ENCODE results near the gene GSPT1. TPM values are rescaled to one million over a fixed set of nuclear protein-coding genes. Genes with fewer than 3 reads are reported as not detected.

The GSPT1 gene
- total and polyA plus RNA-seq, 9 of the 15 experiments (the other 6 are each of a cell fraction or from before 2014, with no cell fraction given) = 63.8 to 269 (median 148) TPM

DNA sequence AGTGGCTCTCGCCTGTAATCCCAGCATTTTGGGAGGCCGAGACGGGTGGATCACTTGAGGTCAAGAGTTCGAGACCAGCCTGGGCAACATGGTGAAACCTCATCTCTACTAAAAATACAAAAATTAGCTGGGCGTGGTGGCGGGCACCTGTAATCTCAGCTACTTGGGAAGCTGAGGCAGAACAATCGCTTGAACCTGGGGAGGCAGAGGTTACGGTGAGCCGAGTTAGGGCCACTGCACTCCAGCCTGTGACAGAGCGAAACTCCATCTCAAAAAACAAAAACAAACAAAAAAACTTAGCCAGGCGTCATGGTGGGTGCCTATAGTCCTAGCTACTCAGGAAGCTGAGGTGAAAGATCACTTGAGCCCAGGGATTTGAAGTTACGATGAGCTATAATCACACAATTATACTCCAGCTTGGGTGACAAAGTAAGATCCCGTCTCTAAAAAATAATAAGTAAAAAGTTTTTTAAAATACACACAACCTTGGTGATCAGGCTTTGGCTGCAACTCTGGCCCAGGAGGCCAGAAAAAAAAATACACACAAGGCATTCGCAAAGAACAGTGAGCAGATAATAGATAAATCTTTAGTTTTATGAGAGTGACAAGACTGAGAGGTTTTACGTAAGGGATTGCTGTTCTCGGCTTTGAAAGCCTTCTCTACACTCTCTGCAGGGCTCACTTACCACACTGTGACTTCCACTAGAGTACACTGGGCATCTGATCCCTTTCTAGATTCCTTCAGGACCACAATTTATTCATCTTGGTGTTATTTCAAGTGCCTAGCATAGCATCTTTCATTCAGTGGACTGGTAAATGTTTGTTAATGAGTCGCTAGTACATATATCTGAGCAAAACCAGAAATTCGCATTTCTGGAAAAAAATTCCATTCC, 5.9 kb downstream of the GSPT1 start (continued):
- TF ChIP-seq TEAD1 (CRISPR knock-in tag; IDR thresholded peaks at IDR 0.05) = no peak
- no peak for TF ChIP-seq SIN3A (IDR thresholded peaks at IDR 0.05; ENCODE audit: borderline replicate concordance in 2 of 2, control insufficient read depth in 1 of 2, low read depth in 2 of 2, low read length in 2 of 2)

DNA sequence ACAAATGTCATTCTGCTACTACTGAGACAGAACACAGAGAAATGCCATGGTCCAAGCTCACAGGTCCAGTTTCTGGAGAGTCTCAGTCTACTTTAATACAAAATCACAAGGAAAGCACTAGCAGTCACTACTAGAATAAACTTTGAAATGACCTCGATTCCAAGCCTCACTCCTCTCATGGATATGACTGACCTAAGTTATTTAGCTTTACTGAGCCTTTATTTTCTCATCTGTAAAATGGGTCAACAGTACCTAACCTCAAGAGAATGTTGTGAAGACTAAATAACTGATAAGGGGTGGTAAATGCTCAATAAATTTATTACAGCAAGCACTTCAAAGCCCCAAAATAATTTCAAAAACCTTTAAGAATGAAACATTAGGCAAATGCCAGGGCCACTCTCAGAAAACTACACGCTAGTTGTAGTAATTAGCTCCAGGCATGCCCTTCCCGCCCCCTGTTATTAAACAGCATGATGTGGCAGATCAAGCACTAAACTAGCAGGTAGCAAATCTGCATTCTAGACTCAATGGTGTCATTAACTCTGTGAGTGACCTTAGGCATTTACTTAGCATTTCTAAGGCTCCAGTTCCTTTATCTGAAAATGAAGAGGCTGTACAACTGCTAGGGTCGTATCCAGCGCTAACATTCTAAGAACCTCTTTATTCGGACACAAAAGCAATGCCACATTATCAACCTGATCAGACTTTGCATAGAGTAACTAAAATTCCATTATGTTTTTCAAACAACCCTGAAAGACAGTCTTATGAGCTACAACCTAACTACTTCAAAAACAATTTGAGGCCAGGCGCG, 8.4 kb downstream of the GSPT1 start:
- Histone ChIP-seq H3K36me3 (ENCODE audit: control insufficient read depth, insufficient read depth, low read length) (peaks cover 81% of the 10 kb centered on the region), H3K27ac (ENCODE audit: extremely low read depth, low read depth, low read length) (no peak overlapping the region), H3K4me2 (ENCODE audit: insufficient read depth, low read length) (no peak overlapping the region), H2AFZ (ENCODE audit: low read depth, low read length) (no peak overlapping the region), H3K9me1 (ENCODE audit: control insufficient read depth, insufficient read depth, low read length) (peaks cover 2% of the 10 kb centered on the region), H3K79me2 (ENCODE audit: control insufficient read depth, insufficient read depth, low read length) (peaks cover 96% of the 10 kb centered on the region), H3K4me1 (replicated peaks in 1 of 2; ENCODE audit: control insufficient read depth in 2 of 2, insufficient read depth in 2 of 2, low read length in 2 of 2) (peaks cover 6 to 13% of the 10 kb centered on the region in 2 experiments; a peak in 3 of 5 replicates), H3K9ac (ENCODE audit: insufficient read depth in 1 of 2, low read depth in 2 of 2, low read length in 2 of 2) (no peak overlapping the region), H3K4me3 (no peak overlapping the region), H3K9me3 (replicated peaks; ENCODE audit: control insufficient read depth, insufficient read depth, low read depth, low read length) (no peaks in the 10 kb centered on the region), H3K27me3 (ENCODE audit: control insufficient read depth in 2 of 2, insufficient read depth in 2 of 2, low read length in 2 of 2) (no peaks in the 10 kb centered on the region), H4K20me1 (replicated peaks; ENCODE audit: control insufficient read depth, insufficient read depth, low read length) (peaks cover 27% of the 10 kb centered on the region)
- POLR2A ChIA-PET = interaction anchor here (0.6 to 1.1 kb wide), 4 partner anchors 72 to 389 kb away, joined by 3 read pairs; no protein-coding TSS in a partner anchor
- BruUV-seq (replicated peaks) = TSS peak; percentile 1
- CTCF ChIA-PET (ENCODE audit: low intra/inter-chr PET ratio) = no interaction called here
- in situ Hi-C loops (cut with MboI) (no loop called here), intact Hi-C loops (cut with micrococcal nuclease) (no loop called here)
- no peak for ATAC-seq
- FAIRE-seq = no peak
- DNase-seq (ENCODE audit: extremely low read depth in 1 of 4, low spot score in 3 of 4) = no peak
- 94% methylated on average over 8 of the region's 8 CpGs for WGBS (ENCODE audit: insufficient coverage, low coverage, missing lambda C conversion rate)
- TF ChIP-seq ZSCAN29 (IDR thresholded peaks at IDR 0.05) (no peak), ZNF384 (IDR thresholded peaks at IDR 0.05; ENCODE audit: low read depth, low read length) (no peak), ZNF3 (CRISPR knock-in tag; IDR thresholded peaks at IDR 0.05) (no peak), ZNF707 (CRISPR knock-in tag; conservative IDR thresholded peaks at IDR 0.05) (no peak), BRD4 (IDR thresholded peaks at IDR 0.05) (no peak), ARHGAP35 (IDR thresholded peaks at IDR 0.05; ENCODE audit: partially characterized antibody) (no peak), ZC3H4 (CRISPR knock-in tag; IDR thresholded peaks at IDR 0.05; ENCODE audit: borderline replicate concordance) (no peak), NKRF (IDR thresholded peaks at IDR 0.05; ENCODE audit: borderline replicate concordance) (no peak), ZNF445 (CRISPR knock-in tag; IDR thresholded peaks at IDR 0.05; ENCODE audit: low read depth) (no peak), HDAC2 (IDR thresholded peaks at IDR 0.05) (0 out of 2 replicates have a peak, but pooled peaks have one; percentile 60), HDAC8 (tag; IDR thresholded peaks at IDR 0.05) (no peak), TEAD1 (CRISPR knock-in tag; IDR thresholded peaks at IDR 0.05) (no peak), RUNX1 (IDR thresholded peaks at IDR 0.05; ENCODE audit: low read depth) (no peak), RNF2 (IDR thresholded peaks at IDR 0.05) (no peak), THRB (CRISPR knock-in tag; conservative IDR thresholded peaks at IDR 0.05) (no peak), ZNF644 (tag; IDR thresholded peaks at IDR 0.05; ENCODE audit: low read depth) (no peak)

Measured in K562 (cell line).